GM21360 (cell line): ENCODE results near the gene GTF2A1L.
"Not testable (repeated sequence)": the region's sequence is repeated elsewhere in the genome, so short reads cannot be mapped to it uniquely, and the experiment has no call there.

ENCODE experiments used
- ATAC-seq: cut with Tn5 transposase; IDR thresholded peaks from one replicate; pipeline ENCODE4 v1.9.1; 2021; ENCODE audit warnings: mild to moderate bottlenecking, moderate library complexity; ENCODE audit not compliant: unreplicated experiment

The GTF2A1L gene

DNA sequence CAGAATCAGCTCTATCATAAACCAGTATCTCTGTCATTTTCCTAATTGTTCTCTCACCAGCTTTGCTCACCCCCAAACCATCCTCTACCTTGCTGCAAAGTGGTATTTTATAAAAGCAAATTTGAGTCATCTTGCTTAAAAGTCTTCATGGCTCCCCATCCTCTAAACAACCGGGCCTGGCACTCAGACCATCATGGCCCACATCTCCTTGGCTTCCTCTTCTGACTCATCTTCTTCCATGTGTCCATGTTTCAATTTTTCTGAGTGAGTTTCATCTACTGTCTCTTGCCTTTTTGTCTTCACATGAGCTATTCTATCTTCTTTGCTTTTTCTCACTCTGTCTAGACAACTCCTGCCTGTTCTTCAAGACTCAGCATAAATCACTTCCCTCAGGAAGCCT is 79.2 kb downstream of the GTF2A1L start:
- no peak for ATAC-seq

GRCh38 chr2:48699348-48699930 is 81.8 kb downstream of the GTF2A1L start:
- no peak for ATAC-seq

- not testable (repeated sequence) for ATAC-seq
Measured at GRCh38 chr2:48703621-48704020, 86.0 kb downstream of the GTF2A1L start.

GRCh38 chr2:48707466-48707865 is 89.8 kb downstream of the GTF2A1L start:
- ATAC-seq, result no peak

GRCh38 chr2:48709096-48710034 is 91.7 kb downstream of the GTF2A1L start:
- ATAC-seq, result no peak

GRCh38 chr2:48711343-48711742 is 93.7 kb downstream of the GTF2A1L start:
- no peak for ATAC-seq

DNA sequence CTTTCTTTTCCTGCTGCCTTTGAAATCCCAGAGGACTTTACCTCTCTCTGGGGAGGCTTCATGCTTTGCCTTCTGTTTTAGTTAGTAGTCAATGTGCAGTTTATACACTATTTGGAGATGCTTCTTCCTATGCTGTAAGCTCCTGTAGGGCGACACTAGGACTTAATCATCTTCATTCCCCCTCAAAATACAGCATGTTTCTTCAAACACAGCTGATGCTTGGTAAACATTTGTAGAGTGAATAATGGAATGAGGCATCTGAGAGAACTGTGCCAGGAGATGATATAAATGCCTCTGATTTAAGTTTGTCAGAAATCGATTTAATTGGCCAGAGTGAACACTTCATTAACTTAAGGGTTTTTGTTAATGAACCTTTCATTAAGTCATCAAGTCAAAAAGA is 94.5 kb downstream of the GTF2A1L start:
- ATAC-seq, result no peak

- no peak for ATAC-seq
Measured at GRCh38 chr2:48713647-48714046, 96.0 kb downstream of the GTF2A1L start.

- no peak for ATAC-seq
Measured at GRCh38 chr2:48714245-48714644, 96.6 kb downstream of the GTF2A1L start.

DNA sequence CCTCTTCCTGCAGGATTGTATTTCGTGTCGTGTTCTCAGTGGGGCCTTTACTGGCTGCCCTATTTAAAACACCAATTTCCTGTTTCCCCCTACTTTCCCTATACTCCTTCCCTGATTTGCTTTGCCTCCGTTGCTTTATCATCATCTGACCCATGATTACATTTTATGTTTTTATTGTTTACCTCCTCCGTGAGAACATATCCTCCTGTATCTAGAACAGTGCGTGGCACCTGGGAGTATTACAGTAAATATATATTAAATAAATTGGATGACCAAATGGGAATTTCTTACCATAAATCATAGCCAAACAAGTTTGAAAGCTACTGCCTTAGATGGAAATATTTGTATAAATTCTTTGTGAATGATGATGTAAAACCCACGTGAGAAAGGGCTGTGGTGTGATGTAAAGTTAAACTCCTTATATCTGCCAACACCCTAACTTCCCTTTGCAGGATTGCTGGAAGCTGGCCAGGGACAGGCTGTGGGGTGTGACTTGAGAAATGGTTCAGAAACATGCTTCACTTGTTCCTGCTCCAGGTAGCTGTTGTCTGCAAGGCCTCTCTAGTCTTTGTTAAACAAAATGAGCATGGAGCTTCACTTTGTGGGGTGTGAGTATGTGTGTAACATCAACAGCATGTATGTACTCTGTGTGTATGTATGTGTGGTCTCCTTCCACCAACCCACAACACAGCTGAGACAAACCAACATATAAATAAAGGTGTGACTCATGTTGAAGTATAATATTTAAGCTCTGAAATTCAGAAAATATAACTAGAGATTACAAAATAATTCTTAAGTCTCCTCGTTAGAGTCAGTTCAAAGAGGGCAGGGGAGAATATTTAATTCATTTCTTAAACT is 97.6 kb downstream of the GTF2A1L start:
- no peak for ATAC-seq

DNA sequence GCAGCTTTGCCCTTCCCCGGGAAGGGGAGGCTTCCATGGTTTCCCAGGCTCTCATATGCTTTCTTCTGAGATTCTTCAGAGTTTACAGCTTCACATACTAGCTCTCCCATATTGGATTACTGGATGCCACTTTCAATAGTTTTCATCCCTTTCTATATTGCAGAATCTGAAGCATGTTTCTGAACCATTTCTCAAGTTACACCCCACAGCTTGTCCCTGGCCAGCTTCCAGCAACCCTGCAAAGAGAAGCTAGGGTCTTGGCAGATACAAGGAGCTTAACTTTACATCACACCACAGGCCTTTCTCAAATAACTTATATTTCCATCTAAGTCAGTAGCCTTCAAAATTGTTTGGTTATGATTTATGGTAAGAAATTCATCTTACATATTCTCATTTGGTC is 98.3 kb downstream of the GTF2A1L start:
- no peak for ATAC-seq

GRCh38 chr2:48717846-48718245 is 100.2 kb downstream of the GTF2A1L start:
- no peak for ATAC-seq

DNA sequence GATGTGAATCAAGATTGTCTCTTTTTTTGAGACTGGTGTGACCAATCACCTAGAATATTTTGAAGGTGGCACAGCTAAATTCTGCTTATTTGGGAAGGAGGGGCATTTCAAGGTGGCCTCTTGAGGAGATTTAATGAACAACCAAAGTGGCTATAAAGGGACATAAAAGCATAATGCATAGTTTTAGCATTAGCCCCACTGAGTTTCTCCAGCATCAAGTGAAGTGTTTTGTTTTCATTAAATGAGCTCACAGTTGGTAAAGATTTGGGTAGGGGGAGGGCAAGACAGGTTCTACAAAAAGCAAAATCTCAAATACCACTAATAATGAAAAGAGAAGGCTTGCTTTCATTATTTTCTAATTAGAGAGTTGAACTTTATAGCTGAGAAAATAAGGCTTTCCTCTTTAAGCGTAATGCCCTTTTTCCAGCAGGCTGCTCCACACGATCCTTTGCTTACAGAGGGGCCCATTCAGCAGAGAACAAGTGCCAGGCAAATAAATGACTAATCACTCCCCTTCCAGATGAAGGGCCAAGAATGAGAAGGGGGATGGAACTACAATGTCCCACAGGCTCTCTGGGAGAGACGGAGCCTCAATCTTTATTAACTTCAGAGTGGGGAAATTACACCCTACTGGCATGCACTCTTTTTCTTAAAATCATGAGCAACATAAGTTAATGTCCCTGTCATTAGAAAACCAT is 102.0 kb downstream of the GTF2A1L start:
- no peak for ATAC-seq

DNA sequence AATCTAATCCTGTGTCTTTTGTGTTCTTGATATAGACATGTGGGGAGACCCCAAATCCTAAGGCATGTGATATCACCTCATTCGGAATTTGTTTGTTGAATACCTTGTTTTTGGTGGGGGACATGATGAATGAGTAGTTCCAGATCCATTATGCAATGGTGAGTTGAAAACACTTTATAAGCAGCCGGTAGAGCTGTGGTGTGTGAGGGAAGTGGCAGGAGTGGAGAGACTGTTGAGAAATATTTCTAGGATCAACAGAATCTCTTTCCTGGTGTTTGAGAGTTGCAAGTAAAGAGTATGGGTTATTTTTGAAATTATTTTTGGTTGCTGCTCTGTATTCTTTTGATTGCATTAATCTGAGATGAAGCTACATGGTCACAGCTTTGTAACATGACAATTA is 103.5 kb downstream of the GTF2A1L start:
- ATAC-seq, result no peak

DNA sequence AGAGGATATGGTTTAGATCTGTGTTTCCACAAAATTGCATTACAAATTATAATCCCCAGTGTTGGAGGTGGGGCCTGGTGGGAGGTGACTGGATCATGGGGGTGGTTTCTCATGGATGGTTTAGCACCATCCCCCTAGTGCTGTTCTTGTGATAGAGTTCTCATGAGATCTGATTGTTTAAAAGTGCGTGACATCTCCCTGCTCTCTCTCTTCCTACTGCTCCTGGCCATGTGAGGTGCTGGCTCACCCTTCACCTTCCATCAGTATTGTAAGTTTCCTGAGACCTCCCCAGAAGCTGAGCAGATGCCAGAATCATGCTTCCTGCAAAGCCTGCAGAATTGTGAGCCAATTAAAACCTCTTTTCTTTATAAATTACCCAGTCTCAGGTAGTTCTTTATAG is 104.7 kb downstream of the GTF2A1L start:
- no peak for ATAC-seq

GRCh38 chr2:48723129-48723528 is 105.5 kb downstream of the GTF2A1L start:
- no peak for ATAC-seq

- ATAC-seq, result no peak
Measured at GRCh38 chr2:48724278-48724677, 106.6 kb downstream of the GTF2A1L start.

GRCh38 chr2:48725696-48726494 is 108.2 kb downstream of the GTF2A1L start:
- ATAC-seq, result no peak

GRCh38 chr2:48727560-48727959 is 109.9 kb downstream of the GTF2A1L start:
- no peak for ATAC-seq

DNA sequence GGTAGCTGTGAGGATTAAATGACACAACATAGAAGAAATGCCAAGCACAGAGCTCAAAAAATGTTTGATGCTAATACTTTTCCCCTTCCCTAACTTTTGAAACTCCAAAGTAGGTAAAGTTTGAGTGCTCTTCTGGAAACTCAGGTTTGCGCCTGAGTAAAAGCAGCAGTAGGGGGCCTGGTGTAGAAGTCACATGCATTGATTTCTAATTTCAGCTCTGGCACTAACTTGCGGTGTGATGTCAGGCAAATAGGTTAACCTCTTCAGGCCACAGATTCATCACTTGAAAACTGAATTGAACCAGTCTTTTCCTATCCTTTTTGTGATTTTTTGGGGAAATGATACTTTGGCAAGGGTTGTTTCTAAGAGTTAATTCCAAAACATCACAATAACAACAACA is 110.6 kb downstream of the GTF2A1L start:
- ATAC-seq, result no peak
